Measurements from ENCODE around the gene MRPL49.
"Not testable (repeated sequence)": the region's sequence is repeated elsewhere in the genome, so short reads cannot be mapped to it uniquely, and the experiment has no call there.

The MRPL49 gene

DNA sequence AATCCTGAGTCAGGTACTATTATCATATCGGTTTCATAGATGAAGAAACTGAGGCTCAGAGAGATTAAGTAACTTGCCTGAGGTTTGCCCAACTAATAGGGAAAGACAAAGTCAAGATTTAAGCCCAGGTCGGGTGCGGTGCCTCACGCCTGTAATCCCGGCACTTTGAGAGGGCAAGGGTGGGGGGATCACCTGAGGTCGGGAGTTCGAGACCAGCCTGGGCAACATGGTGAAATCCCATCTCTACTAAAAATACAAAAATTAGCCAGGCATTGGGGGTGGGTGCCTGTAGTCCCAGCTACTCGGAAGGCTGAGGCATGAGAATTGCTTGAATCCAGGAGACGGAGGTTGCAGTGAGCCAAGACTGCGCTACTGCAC is 28.0 kb downstream of the MRPL49 start:
- intact Hi-C loops (cut with DNase I): not testable (repeated sequence)
- DNase-seq: peak in 1 of 42 donors; percentile 40

DNA sequence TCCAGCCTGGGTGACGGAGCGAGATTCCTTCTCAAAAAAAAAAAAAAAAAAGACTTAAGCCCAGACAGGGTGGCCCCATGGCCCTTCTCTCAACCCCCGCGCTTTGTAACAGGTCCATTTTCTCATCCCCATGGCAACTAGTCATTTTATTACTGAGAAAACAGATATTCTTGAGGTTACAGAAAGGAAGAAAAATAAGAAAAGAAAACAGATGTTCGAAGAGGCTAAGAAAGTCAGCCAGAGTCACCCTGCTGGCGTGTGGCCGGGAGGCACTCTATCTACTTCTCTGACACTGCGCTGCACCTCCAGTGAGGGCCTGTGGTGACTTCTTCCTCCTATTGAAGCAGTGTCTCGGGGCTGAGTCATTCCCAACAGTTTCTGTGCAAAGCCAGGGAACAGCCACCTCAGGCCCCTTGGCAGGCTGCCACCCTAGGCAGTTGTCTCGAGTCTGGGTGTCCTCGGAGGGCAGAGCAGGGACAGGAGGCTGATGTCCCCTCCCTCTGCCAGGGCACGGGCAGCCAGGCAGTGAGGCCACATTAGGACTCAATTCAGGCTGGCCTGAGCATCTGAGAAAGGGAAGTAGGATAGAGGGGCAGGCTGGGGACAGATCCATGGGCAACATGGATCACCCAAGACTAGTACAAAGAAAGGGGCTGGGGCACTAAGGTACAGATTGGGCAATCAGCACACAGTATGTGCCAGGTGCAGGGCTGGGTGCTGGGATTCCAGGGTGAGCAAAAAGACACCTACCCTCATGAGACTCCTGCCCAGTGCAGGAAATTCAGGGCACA is 28.6 kb downstream of the MRPL49 start:
- peak; percentile 19 to 89 (median 55) for DNase-seq
- intact Hi-C loops (cut with DNase I): no loop called here

- intact Hi-C loops (cut with DNase I): no loop called here
- no peak for DNase-seq
These were observed 29.3 kb downstream of the MRPL49 start for GRCh38 chr11:65151331-65151899.

- intact Hi-C loops (cut with DNase I): no loop called here
- DNase-seq: no peak
These were observed 30.0 kb downstream of the MRPL49 start for GRCh38 chr11:65152122-65152521.

DNA sequence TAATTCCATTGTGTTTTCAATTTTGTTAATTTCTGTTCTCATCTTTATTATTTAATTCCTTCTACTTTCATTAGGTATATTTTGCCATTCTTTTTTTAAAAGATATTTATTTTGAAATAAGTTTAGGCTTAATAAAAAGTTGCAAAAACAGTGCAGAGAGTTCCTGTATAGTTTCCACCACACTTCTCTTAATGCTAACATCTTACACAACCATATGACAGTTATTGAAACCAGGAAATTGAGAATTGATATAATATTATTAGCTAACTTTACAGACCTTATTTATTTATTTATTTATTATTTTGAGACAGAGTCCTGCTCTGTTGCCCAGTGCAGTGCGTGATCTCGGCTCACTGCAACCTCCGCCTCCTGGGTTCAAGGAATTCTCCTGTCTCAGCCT is 34.1 kb downstream of the MRPL49 start:
- no peak for DNase-seq
- intact Hi-C loops (cut with DNase I): no loop called here

DNA sequence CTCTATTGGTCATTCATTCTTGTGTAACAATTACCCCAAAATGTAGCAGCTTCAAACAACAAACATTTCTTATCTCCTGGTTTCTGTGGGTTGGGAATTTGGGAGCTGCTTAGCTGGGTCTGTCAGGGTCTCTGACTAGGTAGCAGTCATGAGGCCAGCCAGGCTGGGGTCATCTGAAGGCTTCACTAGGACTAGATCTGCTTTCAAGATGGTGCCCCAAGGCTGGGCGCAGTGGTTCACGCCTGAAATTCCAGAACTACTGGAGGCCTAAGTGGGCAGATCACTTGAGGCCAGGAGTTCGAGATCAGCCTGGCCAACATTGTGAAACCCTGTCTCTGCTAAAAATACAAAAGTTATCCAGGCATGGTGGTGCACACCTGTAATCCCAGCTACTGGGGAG is 34.8 kb downstream of the MRPL49 start:
- DNase-seq: no peak
- intact Hi-C loops (cut with DNase I): no loop called here

- intact Hi-C loops (cut with DNase I): no loop called here
These were observed 35.2 kb downstream of the MRPL49 start for GRCh38 chr11:65157336-65157735.

DNA sequence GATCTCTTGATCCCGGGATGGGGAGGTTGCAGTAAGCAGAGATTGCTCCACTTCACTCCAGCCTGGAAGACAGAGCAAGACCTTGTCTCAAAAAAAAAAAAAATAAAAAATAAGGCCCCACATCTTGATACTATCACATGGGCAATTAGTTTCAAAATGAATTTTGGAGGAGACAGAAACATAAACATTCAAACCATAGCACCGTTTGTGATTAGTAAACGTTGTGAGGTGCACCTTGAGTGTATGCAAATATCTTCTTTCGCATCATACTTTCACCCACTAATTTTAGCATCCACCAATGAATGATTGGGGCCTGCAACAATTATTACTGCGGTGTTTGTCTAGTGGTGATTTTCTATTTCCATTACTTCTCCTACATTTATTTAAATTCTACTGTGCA is 36.9 kb downstream of the MRPL49 start:
- intact Hi-C loops (cut with DNase I): no loop called here
- DNase-seq: no peak

More at GRCh38 chr11:65157336-65157735, 35.2 kb downstream of the MRPL49 start:
- DNase-seq: no peak

- intact Hi-C loops (cut with DNase I): no loop called here
- DNase-seq: no peak
These were observed 38.5 kb downstream of the MRPL49 start for GRCh38 chr11:65160643-65161042.

- no peak for DNase-seq
- intact Hi-C loops (cut with DNase I): no loop called here
These were observed 41.6 kb downstream of the MRPL49 start for GRCh38 chr11:65163684-65164083.

- intact Hi-C loops (cut with DNase I): no loop called here
- DNase-seq: no peak
These were observed 43.5 kb downstream of the MRPL49 start for GRCh38 chr11:65165410-65166317.

DNA sequence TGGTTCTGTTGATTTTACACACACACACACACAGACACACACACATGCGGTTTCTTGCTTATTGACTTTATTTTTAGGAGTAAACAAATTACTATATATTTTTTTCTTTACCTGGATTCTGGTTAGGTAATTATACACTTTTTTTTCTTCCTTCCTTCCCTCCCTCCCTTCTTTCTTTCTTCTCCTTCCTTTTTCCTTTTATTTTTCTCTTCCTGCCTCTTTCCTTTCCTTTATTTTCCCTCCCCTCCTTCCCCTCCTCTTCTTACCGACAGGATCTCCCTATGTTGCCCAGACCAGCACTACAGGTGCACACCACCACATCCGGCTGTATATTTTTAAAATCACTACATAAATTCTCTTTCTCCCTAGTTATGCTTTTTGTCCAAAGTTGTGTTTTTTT is 44.8 kb downstream of the MRPL49 start:
- DNase-seq: no peak
- intact Hi-C loops (cut with DNase I): no loop called here

DNA sequence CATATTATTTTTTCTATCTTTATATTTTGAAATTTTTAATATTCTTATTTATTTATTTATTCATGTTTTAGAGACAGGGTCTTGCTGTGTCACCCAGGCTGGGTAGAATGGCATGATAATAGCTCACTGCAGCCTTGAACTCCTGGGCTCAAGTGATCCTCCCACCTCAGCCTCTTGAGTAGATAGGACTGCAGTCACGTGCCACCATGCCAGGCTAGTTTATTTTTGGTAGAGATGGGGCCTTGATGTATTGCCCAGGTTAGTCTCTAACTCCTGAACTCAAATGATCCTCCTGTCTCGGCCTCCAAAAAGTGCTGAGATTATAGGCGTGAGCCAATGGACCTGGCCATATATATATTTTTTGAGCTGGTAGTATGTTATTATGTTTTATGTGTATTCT is 45.5 kb downstream of the MRPL49 start:
- intact Hi-C loops (cut with DNase I): no loop called here

GRCh38 chr11:65169164-65169641 is 47.1 kb downstream of the MRPL49 start:
- intact Hi-C loops (cut with DNase I): no loop called here
- DNase-seq: no peak

More for the DNA sequence above, 45.5 kb downstream of the MRPL49 start:
- no peak for DNase-seq

GRCh38 chr11:65170058-65170534 is 48.0 kb downstream of the MRPL49 start, which contains the start of gene SPDYC:
SPDYC (plus strand) TSS chr11:65170233; CDS start chr11:65171358, 1,125 bp downstream.
- intact Hi-C loops (cut with DNase I): no loop called here
- DNase-seq: no peak

DNA sequence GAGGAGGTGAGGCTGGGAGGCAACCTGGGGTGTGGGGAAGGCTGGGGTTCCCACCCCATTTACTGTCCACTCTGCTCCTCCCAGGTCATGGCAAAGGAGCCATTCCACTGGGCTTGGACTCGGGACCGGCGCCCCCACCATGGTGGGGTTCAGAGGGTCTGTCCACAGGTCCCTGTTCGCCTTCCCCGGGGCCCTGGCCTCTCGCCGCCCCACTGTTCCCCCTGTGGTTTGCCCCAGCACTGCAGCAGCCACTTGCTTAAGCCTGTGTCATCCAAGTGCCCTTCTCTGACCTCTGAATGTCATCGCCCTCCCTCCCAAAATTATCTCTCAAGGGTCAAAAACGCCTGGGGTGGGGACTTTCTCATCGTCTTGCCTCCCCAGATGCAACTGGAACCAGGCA is 50.5 kb downstream of the MRPL49 start:
- intact Hi-C loops (cut with DNase I): no loop called here
- no peak for DNase-seq

GRCh38 chr11:65174571-65175010 is 52.5 kb downstream of the MRPL49 start:
- intact Hi-C loops (cut with DNase I); DNase-seq: not testable (repeated sequence)

Data from head of caudate nucleus (tissue), 42 donors.